ENCODE results near the gene RPL27A. TPM values are rescaled to one million over a fixed set of nuclear protein-coding genes. Genes with fewer than 3 reads are reported as not detected.
"Not testable (repeated sequence)": the region's sequence is repeated elsewhere in the genome, so short reads cannot be mapped to it uniquely, and the experiment has no call there.

RPL27A gene
- total RNA-seq, result 1,658 TPM

DNA sequence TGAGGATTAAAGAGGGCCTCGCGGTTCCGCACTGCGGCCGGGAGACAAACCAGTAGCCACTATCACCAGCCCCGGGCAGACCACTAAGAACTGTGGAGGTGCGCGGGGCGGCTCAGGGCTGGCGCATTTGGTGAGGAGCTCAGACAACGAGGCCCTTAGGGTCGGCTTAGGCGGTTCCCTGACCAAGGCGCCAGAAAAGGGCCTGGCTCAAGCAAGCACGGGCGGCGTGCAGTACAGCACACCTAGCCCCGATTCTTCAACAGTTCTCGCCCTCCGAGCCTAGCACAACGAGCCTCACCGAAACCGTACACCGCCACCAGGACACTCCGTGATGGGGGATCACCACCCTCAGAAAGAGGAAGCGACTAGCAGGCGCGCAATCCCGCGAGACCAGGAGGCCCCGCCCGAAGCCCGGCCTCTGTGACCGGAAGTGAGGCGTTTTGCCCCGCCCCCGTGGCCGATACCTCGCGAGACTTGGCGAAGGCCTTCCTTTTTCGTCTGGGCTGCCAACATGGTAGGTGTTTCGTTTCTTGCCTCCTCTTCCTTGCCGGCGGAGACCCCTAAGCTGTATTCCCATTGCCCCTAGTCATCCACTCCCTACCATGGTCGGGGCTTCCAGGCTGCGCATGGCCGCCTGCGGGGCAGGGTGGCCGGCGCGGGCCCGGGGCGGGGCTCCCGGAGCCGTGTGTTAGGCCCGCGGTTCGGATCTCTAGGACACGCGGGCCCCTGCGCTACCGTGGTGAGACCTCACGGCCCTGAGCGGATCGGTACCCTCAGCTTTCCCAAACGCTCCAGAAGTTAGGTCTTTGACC is at the start of gene RPL27A, which contains the start of gene TRIM66:
RPL27A (plus strand) TSS at position 490 of the 812 bp plus-strand sequence; CDS start at position 512, 22 bp downstream.
TRIM66 (minus strand) TSS at position 363 of the 812 bp plus-strand sequence. CDS start 10,391 bp downstream, outside the sequence.
- DNase-seq (ENCODE audit: low read depth in 2 of 3, low spot score in 2 of 3), result peak; percentile 91 to 98 (median 96)

DNA sequence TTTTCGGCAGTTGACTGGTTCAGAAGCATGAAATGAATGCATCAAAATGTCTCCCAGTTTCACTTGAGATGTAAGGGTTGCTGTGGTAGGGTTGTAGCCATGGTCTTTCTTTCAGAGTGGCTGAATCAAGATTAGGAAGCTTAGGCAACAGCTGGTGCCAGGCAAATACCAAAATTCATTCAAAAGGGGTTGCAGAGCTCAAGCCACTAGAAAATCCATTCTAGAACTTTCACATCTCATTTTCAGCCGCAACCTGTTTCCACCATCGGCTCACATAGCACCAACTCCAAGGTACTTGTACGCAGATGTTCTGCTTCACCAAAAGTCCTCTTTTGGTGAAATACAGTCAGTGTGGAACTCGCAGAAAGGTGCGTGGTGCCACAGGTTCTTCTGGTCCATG is 48.1 kb upstream of the RPL27A start:
- no peak for DNase-seq (ENCODE audit: low read depth in 2 of 3, low spot score in 2 of 3)

DNA sequence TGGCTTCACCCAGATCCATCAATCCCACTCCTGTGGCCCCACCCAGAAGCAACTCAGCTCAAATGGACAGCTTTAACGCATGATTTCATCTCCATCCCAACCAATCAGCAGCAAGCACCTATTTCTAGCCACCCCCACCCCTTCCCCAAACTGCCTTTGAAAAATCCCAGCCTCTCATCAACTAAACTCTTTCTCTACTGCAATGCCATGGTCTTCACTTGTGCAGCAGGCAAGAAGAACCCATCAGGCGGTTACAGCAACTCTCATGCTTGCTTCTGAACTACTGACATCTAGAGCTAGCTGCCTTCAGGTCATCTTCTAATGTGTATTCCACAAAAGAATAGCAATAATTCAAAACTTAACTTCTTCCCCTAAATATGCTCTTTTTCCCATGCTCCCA is 46.5 kb upstream of the RPL27A start:
- no peak for DNase-seq (ENCODE audit: low read depth in 2 of 3, low spot score in 2 of 3)

DNA sequence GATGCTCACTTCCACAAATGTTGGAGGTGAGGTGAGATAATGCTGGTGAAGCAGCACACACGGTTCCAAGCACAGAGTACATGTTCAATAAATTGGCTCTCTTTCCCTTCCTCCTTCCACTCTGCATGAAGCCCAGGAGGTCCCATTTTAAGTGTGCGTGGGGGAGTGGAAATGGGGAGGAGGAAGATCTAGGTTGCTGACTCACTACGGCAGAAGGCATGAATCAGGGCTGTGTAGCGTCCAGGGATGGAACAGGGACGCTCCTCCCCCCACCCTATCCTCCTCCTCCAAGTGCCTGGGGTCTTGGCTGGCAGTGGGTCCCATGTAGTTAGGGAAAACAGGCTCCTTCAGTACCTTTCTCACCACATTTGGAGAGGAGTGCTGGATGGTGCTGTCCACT is 44.3 kb upstream of the RPL27A start:
- no peak for DNase-seq (ENCODE audit: low read depth in 2 of 3, low spot score in 2 of 3)

DNA sequence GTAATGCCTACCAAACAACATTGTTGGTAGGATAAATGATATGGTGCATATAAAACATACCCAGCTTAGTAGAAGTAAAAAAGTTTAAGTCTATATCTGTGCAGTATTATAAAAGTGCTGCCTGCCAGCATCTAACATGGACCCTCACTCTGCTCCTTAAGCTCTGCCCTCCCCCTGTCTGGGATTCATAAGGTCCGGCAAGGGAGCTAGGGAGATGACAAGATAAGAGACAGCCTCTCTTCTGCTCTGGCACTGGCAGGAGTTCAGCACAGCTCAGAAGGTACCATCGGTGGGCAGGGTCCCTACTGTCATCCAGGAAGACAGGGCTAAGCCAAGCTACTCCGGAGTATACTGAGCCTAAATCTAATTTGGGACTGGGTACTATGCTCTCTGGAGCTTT is 42.9 kb upstream of the RPL27A start:
- no peak for DNase-seq (ENCODE audit: low read depth in 2 of 3, low spot score in 2 of 3)

DNA sequence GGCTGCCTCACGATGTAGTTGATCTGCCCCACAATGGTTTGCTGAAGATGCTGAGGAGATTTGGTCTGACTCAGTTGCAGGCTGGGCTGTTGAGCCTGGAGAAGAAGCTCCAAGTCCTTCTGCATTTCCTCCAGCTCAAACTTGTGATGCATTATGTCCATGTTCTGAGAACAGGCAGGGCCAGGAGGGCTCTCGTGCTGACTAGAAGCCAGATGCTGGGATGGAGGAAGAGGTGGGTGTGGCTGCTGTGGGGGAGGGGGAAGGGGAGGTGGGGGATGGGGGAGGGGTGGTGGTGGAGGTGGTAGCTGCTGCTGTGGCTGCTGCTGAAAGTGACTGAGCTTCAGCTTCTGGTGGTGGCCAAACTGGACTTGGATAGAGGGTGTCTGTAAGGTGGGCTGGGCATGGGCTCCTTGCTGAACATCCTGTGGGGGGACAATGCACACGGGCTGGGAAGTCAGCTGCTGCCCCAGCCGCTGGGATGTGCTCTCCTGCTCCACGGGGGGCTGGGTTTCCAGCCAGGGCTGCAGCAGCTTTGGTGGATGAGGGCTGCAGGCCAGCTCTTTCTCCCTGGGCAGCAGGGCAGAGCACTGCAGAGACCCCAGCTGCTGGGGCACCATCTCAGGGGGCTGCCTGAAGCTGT is 42.2 kb upstream of the RPL27A start:
- DNase-seq (ENCODE audit: low read depth in 2 of 3, low spot score in 2 of 3), result no peak

DNA sequence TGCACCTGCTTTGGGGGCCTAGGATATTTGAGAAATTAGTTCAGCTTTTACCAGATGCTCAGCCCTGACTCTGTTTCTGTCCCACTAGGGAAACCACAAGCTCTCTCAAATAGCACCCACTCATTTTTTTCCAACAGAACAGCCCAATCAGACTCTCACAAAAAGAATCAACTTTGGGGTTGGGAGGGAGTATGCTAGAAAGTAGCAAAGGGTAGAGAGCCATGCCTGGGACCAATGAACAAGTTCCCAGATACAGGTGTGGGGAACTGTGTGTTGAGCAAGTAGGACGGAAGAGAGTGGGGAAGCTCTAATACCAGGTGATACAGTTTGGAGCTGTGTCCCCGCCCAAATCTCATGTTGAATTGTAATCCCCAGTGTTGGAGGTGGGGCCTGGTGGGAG is 41.3 kb upstream of the RPL27A start:
- DNase-seq (ENCODE audit: low read depth in 2 of 3, low spot score in 2 of 3), result no peak

DNA sequence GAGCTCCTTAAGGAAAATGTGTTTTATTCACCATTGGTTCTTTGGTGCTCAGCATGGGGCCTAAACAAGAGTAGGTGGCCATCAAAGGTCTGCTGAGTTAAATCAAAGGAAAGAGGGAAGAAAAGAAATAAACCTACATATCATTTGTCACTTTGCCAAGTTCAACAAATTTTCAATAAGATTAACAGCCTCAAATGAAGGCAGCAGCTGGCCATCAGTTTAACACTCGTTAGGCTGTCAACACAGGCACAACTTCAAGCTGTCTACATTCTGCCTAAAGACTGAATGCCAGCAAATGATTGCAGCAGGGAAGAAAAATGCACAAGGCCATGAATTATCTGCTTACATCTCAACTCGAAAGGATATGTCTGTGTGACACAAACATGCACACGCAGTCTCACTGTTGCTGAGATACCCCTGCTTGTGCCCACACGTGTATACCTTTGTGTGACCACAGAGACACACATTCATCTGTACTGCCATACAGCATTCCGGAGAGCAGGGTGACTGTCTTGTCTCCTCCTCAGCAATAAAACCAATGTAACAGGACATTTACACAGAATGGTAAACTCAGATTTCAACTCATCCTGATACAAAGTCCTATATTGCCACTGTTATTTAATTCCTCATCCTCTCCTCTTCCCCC is 40.3 kb upstream of the RPL27A start:
- DNase-seq (ENCODE audit: low read depth in 2 of 3, low spot score in 2 of 3), result no peak

DNA sequence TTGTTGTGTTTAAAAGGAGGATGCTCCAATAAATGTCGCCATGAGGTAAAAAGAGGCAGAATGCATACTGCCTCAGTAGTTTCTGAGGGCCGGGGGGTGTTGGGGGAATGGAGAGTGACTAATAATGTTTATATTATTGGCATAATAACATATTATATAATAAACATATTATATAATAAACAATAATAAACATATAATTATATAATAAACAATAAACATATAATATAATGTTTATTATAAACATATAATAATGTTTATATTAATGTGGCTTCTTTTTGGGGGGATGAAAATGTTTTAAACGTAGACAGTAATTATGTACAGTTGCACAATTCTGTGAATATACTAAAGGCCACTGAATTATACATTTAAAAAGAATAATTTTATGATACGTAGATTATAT is 35.7 kb upstream of the RPL27A start:
- no peak for DNase-seq (ENCODE audit: low read depth in 2 of 3, low spot score in 2 of 3)

DNA sequence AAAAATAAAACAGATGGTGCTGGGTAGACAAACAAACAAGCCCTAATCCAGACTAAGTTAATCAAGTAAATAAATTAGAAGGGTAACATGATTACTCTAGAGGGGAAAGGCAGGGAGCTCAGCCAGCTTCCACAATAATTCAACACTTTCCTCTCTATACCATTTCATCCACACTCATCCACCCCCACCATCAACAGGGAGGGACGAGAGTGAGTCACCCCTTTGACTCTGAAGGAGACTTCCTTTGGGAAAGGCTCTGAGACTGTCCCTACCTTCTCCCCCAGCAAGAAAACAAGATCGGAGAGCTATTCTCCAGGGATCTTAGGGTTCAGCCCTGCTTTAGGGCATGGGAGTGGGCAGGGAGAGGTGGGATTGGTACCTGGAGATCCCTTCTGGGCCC is 33.2 kb upstream of the RPL27A start:
- DNase-seq (ENCODE audit: low read depth in 2 of 3, low spot score in 2 of 3), result no peak

DNA sequence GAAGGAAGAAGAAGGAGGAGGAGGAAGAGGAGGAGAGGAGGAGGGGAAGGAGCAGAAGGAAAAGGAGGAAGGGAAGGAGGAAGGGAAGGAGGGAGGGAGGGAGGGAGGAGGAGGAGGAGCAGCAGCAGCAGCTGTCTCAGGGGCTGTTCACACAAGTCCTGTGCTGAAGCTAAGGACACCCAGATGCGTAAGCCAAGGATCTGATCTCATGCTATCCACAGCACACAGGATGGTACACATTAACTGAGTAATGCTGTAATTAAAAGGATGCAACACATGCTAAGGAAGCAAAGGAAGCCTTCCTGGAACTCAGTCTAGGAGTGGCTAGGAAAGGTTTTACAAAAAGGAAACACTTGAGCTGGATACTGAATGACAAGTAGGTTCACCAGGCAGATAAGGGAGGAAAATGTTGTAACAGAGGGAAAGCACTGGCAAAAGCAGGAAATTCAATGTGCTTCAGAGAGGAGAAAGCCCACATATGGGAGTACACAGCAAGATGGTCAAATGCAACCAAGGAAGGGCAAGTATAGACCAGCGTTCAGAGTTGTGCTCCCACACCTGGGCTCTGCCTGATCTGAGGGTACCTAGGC is 32.1 kb upstream of the RPL27A start:
- no peak for DNase-seq (ENCODE audit: low read depth in 2 of 3, low spot score in 2 of 3)

DNA sequence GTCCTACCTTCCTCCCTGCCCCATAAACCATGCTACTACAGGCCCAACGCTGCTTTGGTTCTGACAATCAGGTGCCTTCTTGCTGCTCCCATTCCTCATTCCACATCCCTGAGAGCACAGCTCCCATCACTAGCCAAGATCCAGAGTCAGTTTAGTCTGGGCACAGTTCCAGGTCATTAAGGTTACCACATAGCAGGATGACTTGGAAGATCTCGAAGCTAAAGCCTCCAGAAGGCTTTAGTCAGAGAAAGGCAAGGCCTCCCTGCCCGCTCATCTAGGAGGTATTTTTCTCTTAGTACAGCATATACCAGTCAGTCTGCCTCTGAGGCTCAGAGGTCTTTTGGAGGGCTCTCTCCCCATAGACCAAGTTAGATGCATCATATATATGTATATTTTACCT is 30.5 kb upstream of the RPL27A start:
- no peak for DNase-seq (ENCODE audit: low read depth in 2 of 3, low spot score in 2 of 3)

DNA sequence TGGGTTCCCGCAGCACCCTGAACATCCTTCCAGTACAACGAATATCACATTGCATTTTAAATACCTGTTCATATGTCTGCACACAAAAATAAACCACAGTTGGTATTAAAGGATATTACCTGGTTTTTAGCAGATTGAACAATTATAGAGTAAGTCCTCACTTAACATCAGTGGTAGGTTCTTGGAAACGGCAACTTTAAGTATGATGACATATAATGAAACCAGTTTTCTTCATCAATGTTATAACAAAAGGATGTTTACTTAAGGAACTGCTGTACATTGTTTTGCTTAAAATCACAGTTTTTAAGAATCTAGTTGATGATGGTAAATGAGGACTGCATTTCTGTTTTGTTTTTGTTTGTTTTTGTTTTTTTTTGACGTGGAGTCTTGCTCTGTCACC is 28.1 kb upstream of the RPL27A start:
- DNase-seq (ENCODE audit: low read depth in 2 of 3, low spot score in 2 of 3), result no peak

DNA sequence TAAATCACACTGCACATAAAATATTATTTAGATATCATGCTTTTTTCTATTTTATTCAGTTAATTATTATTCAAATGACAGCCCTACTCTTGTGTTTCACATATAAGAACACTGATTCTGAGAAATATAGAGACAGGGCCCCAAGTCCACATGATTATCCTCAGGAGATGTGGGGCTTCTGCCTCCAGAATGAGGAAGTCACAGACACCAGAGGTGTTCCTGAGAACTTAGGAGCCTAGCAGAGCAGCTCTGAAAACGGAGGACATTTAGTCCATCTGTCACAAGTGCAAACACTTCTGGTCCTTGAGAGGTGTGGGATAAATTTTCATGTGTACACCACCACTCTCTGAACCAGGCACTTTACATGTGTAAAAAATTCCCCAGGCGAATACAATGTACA is 26.3 kb upstream of the RPL27A start:
- no peak for DNase-seq (ENCODE audit: low read depth in 2 of 3, low spot score in 2 of 3)

DNA sequence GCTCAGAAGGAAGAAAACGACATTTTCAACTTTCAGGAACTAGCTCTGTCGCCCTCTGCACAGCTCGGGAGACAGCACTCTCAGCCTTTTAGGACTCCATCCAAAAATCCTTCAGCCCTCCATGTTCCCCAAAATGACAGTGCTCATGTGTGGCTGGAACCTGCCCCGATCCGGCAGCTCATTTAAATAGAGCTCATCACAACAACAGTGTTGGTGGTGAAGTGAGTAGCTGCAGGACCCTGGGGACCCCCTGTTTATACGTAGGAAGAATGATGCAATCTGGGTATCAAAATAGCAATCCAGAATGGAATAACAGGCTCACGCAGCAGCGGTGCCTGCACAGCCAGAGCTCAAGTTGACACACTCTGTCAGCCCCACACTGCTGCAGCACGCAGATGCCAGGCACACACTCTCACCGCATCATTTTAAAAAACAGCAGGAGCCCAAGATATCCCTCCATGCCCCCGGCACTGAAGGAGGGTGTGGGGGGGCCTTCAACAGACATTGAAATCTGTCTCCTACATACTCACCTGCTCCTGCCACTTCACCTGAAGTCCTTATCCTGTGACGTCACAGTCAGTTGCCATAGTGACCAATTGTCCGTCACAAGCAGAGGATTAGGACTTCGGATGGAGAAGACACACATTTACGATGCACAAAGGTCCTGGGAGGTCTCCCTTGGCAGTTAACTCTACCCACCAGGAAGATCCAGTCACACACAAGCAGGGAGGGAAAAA is 24.1 kb upstream of the RPL27A start:
- no peak for DNase-seq (ENCODE audit: low read depth in 2 of 3, low spot score in 2 of 3)

DNA sequence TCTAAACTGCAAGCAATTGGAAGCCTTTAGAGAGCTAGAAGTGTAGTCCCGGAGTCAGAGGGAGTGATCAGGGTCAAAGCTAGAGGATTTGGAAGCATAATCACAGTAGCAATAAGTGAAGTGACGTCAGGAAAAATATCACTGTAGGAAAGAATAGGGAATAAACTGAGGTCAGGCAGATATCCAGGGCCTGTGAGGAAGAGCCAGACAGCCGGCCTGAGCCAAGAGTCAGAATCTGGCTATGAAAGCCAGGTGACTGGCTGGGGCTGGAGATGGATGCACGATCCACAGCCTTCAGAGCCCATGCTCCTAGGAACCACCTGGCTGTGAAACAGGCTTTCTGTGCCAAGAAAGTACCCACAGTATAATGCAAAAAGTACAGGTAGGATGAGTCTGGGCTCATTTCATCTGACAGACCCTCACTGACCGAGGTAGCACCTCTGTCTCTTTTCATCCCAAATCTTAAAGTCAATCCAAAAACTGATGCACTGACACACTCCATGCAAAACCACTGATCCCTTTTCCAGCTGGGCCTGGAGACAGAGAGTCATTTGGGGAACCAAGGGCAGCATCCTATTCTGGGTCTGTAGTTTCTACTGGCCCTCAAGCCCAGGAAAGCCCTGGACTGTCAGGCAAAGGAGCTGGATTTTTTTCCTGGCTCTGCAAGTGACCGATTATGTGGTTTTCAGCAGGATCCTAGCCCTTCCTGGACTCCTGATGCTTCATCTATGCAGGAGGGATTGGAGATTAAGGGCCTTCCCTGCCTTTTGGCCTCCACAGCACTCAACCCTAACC is 21.4 kb upstream of the RPL27A start:
- no peak for DNase-seq (ENCODE audit: low read depth in 2 of 3, low spot score in 2 of 3)

DNA sequence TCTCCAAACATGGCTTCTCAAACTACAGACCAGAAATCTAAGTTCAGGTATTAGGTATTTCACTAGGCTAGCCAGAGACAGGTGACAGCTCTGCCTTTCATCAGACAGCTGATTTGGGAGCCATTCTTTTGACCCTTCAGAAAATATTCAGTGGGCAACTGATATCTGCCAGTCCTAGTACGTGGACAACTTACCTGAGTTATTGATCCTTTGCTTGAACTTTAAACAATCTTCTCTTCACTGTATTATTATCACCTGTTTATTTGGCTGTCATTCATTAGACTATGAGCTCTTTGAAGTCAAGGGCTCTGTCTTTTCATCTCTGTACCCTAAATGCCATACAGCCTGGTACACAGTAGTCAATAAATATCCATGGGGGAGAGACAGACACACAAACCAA is 17.4 kb upstream of the RPL27A start:
- DNase-seq (ENCODE audit: low read depth in 2 of 3, low spot score in 2 of 3), result no peak

DNA sequence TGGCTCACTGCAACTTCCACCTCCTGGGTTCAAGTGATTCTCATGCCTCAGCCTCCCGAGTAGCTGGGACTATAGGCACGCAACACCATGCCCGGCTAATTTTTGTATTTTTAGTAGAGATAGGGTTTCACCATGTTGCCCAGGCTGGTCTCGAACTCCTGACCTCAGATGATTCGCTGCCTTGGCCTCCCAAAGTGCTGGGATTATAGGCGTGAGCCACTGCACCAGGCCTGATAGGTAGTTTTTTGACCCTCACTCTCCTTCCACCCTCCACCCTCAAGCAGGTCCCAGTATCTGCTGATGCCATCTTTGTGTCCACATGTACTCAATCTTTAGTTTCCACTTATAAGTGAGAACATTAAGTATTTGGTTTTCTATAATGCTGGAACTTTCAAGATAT is 12.5 kb upstream of the RPL27A start:
- DNase-seq (ENCODE audit: low read depth in 2 of 3, low spot score in 2 of 3), result not testable (repeated sequence)

DNA sequence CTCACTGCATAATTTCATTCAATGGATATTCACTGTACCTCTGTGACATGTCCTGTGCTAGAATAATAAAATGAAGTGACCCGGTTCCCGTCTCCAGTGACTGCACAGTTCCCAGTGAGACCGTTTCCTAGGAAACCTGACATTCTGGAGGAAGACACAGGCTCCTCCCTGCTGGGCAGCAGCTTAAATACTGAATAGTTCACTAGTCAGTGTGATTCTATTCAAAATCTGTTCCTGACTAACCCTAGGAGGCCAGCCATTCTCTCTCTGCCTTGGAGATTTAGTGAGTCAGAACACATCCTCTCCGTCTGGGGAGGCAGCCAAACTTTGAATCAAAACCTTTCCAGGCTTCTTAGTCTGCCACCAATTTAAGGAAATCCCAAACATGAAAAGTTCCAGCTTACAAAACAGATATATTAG is 11.4 kb upstream of the RPL27A start:
- no peak for DNase-seq (ENCODE audit: low read depth in 2 of 3, low spot score in 2 of 3)

DNA sequence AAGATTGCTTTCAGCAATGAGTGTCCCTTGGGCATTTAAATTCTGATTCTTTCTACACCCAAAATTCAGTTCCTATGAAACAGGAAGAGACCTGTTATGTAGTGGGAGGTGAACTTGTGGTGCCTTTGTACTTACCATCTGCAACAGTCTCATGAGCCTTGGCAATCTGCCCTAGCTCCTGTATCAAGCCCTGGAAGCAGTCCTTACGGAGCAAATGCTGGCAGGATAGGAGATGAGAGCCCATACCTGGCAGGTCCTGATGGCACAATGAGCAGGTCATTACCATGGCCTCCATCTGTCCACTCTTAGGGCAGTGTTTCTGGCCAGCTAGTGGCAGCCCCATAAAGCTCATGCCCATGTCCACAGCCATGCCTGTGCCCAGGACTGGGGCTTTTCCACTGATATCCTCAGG is 10.9 kb upstream of the RPL27A start:
- DNase-seq (ENCODE audit: low read depth in 2 of 3, low spot score in 2 of 3), result no peak

All from hematopoietic multipotent progenitor cell (in vitro differentiated cells).